GF-D8 (cell line): ENCODE results near the gene CHRNA5.
"Not testable (repeated sequence)": the region's sequence is repeated elsewhere in the genome, so short reads cannot be mapped to it uniquely, and the experiment has no call there.

Source experiments
- DNase-seq: peaks from one replicate; lab custom pipeline; 2025; lab: John Stamatoyannopoulos, UW

Gene CHRNA5

GRCh38 chr15:78565951-78566774, 843 bp downstream of the CHRNA5 start:
- DNase-seq: no peak

GRCh38 chr15:78567531-78567930, 2.2 kb downstream of the CHRNA5 start:
- DNase-seq: no peak

- no peak for DNase-seq
Observed at GRCh38 chr15:78570710-78571109, 5.4 kb downstream of the CHRNA5 start.

DNA sequence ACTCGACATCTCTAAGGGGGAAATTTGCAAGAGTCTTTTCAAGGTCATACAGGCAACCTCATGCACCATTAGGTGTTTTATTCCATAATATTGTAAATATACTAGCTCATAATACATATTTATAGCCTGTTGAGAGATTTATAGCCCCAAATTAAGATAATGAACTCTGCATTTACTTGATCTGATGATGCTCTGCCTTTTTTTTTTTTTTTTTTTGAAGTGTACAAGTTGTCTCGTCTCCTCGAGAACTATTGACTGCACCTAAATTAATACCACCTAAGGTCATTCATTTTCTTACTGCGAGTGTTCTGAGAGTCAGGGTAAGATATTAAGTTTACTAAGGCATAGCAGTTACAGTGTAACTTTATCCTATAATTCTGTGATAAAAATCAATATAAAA, 6.1 kb downstream of the CHRNA5 start:
- DNase-seq: no peak

GRCh38 chr15:78573416-78573815, 8.1 kb downstream of the CHRNA5 start:
- DNase-seq: no peak

- DNase-seq: no peak
Observed at GRCh38 chr15:78574944-78575343, 9.6 kb downstream of the CHRNA5 start.

- DNase-seq: no peak
Observed at GRCh38 chr15:78597583-78597982, 32.3 kb downstream of the CHRNA5 start.

DNA sequence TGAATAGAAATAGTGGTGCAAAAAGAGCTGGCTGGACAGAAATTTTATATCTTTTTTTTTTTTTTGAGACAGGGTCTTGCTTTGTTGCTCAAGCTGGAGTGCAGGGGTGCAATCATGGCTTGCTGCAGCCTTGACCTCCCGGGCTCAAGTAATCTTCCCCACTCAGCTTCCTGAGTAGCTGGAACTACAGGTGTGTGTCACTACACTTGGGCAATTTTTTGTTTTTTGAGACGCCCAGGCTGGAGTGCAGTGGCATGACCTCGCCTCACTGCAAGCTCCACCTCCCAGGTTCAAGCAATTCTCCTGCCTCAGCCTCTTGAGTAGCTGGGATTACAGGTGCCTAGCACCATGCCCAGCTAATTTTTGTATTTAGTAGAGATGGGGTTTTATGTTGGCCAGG, 33.0 kb downstream of the CHRNA5 start:
- no peak for DNase-seq

DNA sequence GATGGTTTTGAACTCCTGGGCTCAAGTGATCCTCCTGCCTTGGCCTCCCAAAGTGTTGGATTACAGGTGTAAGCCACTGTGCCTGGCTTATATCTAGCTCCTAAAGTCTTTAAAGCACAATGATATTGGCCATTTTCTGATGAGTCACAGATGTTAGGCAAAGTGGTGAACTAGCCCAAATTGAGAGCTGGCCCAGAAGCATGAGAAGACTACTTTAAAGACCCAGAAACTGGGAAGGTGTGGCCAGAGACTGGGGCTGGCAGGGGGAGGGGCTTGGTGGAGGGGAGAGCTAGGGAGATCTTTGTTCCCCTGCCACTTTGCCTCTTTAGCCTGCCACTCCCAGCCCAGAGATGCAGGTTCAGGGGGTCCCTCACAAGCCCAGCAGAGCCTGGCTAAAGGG, 33.9 kb downstream of the CHRNA5 start:
- no peak for DNase-seq

DNA sequence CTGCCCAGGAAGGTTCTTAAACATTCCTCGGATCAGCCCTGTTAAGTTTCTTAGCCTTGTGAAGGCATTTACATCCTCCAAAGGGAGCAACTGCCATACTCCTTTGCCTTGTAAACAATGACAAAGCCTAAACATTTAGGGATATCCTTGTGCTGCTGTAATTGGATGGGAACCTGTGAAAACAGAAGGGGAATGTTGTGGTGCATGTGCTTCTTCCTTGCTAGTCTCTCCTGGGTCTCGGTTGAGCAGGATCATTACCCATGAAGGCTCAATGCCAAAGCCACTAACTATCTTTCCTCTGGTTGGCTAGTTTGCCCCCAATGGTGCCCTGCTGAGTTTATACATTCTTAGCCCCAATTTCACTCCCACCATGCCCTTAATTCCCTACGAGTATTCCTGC, 38.1 kb downstream of the CHRNA5 start:
- no peak for DNase-seq

GRCh38 chr15:78604420-78604819, 39.1 kb downstream of the CHRNA5 start:
- DNase-seq: no peak

- no peak for DNase-seq
Observed at GRCh38 chr15:78605201-78605600, 39.9 kb downstream of the CHRNA5 start.

GRCh38 chr15:78605680-78606079, 40.4 kb downstream of the CHRNA5 start:
- DNase-seq: no peak

GRCh38 chr15:78609551-78609950, 44.2 kb downstream of the CHRNA5 start:
- DNase-seq: not testable (repeated sequence)

GRCh38 chr15:78614021-78614420, 48.7 kb downstream of the CHRNA5 start:
- no peak for DNase-seq

DNA sequence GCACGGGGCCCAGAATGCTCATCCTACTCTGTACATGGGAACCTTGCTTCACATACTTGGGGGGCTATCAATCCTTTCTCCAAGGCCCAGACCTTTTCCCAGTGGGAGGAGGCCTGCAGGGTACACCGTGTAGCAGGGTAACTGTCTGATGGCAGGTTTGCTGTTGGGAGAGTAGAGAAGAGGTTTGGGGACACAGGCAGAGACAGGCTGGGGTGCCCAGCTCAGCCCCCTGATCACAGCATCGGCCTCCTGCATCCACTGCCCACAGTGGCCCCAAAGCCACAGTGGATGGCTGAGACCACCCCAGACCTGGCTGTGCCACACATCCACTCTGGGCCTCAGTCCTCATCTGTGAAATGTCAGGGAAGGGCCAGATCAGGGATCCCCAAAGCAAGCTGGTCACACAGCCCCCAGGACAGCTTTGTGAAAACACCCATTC, 49.9 kb downstream of the CHRNA5 start:
- DNase-seq: no peak

DNA sequence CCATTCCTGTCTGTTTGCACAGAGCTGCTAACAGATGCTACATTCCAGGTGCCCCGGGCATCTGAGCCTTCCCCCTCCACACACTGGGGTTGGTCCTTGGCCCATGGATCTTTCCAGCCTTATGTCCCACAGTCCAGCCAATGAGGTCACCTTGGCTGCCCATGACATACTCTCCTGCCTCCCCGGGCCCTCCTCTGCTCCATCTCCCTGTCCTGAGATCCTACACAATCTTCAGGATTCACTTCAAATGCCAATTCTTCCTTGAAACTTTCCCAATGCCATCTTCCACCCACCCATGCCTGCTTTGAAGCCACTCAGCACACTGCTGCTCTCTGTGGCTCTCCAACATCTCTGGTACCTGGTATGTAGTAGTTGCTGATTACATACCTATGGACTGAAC, 51.2 kb downstream of the CHRNA5 start:
- no peak for DNase-seq

GRCh38 chr15:78617076-78617475, 51.8 kb downstream of the CHRNA5 start:
- no peak for DNase-seq

GRCh38 chr15:78617516-78617915, 52.2 kb downstream of the CHRNA5 start:
- no peak for DNase-seq

GRCh38 chr15:78618064-78618463, 52.7 kb downstream of the CHRNA5 start:
- DNase-seq: no peak

- peak; percentile 55 for DNase-seq
Observed at GRCh38 chr15:78618490-78618934, 53.2 kb downstream of the CHRNA5 start.

- DNase-seq: no peak
Observed at GRCh38 chr15:78619022-78619950, 54.0 kb downstream of the CHRNA5 start.

DNA sequence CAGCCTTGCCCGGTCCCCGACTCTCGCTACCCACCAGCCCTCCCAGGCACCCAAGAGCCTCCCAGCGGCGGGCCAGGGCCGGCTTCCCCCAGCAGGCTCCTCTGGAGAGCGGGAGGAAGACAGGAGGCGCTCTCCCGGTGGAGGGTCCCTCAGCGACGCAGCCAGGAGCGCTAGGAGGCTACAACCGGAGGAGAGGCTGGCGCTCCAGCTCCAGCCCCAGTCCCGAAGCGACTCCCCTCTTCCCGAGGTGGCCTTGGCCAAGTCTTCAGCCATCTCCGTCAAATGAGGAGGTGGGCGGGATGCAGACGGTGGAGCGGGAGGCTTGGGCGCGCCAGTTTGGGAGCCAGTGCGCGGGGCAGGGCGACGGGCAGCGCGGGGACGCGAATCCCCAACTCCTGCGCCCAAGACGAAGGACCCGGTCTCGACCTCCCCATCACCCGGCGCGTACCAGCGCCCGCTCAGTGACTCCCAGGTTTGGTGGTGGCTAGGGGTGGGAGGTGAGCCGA, 54.8 kb downstream of the CHRNA5 start:
- DNase-seq: no peak
